Small intestine (tissue), 7 donors: Measurements from ENCODE around the gene ARHGEF16. TPM values are rescaled to one million over a fixed set of nuclear protein-coding genes. Genes with fewer than 3 reads are reported as not detected.

Experiments
- DNase-seq, 2 donors: peaks; one replicate each; pipeline versions ENCODE4 v3.0.0 to v3.0.0-alpha.2; 2013
- FAIRE-seq: peaks from 2 replicates; lab custom pipeline; 2012; peaks lifted over from hg19 to GRCh38; lab: Jason Lieb, UNC
- H3K27ac ChIP-seq, 3 donors: one replicate each; pipeline ENCODE4 v1.5.1; 2013; ENCODE audit warnings: low read length in 2 of 3, mild to moderate bottlenecking in 2 of 3, control low read depth in 1 of 3, inconsistent platforms in 1 of 3, low read depth in 1 of 3, moderate library complexity in 1 of 3
- H3K27me3 ChIP-seq, 3 donors: one replicate each; pipeline ENCODE4 v1.6.1; 2013; ENCODE audit warnings: low read length in 3 of 3, inconsistent platforms in 1 of 3; ENCODE audit not compliant: control insufficient read depth in 3 of 3, insufficient read depth in 3 of 3
- H3K36me3 ChIP-seq, 3 donors: one replicate each; pipeline ENCODE4 v1.6.1; 2013; ENCODE audit warnings: low read length in 3 of 3, inconsistent platforms in 1 of 3, low read depth in 1 of 3, mild to moderate bottlenecking in 1 of 3, moderate library complexity in 1 of 3; ENCODE audit not compliant: control insufficient read depth in 3 of 3, insufficient read depth in 2 of 3
- H3K4me1 ChIP-seq, 3 donors: one replicate each; pipeline ENCODE4 v1.6.1; 2013; ENCODE audit warnings: low read length in 2 of 3, inconsistent platforms in 1 of 3, low read depth in 1 of 3, mild to moderate bottlenecking in 1 of 3, moderate library complexity in 1 of 3; ENCODE audit not compliant: control insufficient read depth in 3 of 3, insufficient read depth in 2 of 3
- H3K4me3 ChIP-seq, 3 donors: one replicate each; pipeline ENCODE4 v1.5.1; 2013; ENCODE audit warnings: low read length in 3 of 3, control low read depth in 1 of 3, inconsistent platforms in 1 of 3, low read depth in 1 of 3, mild to moderate bottlenecking in 1 of 3, moderate library complexity in 1 of 3
- H3K9me3 ChIP-seq, 2 donors: one replicate each; pipeline ENCODE4 v1.6.1; 2013; ENCODE audit warnings: low read depth in 1 of 2, low read length in 1 of 2; ENCODE audit not compliant: control insufficient read depth in 2 of 2, insufficient read depth in 1 of 2
- WGBS, 3 donors: extraction: QIAGEN DNeasy Blood & Tissue Kit; methylation state at CpG; one replicate each; pipeline ENCODE4 v1.1.7; 2013; 5-methylcytosine and 5-hydroxymethylcytosine counted together
- polyA plus RNA-seq, 4 donors: library from polyadenylated mRNA; stranded (reverse) in 3 of 4; unstranded in 1 of 4; fragments of 200-250 nt in 3 of 4; fragments of 120-200 nt in 1 of 4; gene quantifications; one replicate each; pipeline versions ENCODE4 v1.2.1 to v1.2.3, GENCODE V29; 2013
- donor health status: healthy with polysubstance abuse.
- donor health status: control.
- donor health status: control.
- donor health status: Bipolar disorder and iron deficiency.
- donor health status: healthy.

ARHGEF16 gene
- polyA plus RNA-seq, 4 donors: 31.0 to 121 (median 83.7) TPM

DNA sequence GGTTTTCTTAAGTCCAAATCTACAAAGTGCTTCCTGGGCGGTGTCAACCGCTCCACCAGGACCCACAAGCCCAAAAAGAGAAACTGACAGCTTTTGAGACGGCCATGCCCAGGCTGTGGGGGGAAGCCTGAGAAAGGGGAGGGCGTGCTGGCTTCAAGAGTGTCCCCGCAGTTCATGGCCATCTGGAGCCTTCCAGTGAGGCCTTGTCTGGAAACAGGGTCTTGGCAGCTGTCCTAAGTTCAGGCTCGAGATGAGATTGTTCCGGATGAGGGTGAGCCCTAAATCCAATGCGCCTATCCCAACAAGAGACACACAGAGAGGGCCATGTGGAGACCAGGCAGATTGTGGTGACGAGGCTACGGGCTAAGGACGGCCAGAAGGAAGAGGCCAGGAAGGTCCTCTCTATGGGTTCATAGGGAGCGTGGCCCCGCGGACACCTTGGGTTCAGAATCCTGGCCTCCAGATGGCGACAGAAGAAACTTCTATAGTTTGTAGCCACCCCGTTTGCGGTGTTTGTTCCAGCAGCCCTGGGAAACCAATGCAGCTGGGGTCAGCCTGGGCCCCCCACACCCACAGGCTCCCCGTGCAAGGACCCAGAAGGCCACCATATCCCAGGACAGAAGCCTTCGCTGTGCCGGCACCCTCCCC, 70.2 kb downstream of the ARHGEF16 start:
- FAIRE-seq (no peak), DNase-seq (no peak)
- no peaks in the 10 kb centered on the region for H3K9me3 ChIP-seq
- no peaks in the 10 kb centered on the region for H3K36me3 ChIP-seq
- peaks cover 0 to 2% (median 0%) of the 10 kb centered on the region in 3 donors for H3K4me1 ChIP-seq
- no peak overlapping the region for H3K27ac ChIP-seq
- H3K4me3 ChIP-seq: no peak overlapping the region
- WGBS, 3 donors: 82 to 86% (median 83%) methylated on average over 19 to 20 of the region's 20 CpGs
- no peaks in the 10 kb centered on the region for H3K27me3 ChIP-seq

- WGBS, 3 donors: 83 to 85% (median 84%) methylated on average over 21 to 24 of the region's 24 CpGs
- peaks cover 0 to 7% (median 7%) of the 10 kb centered on the region in 3 donors for H3K4me1 ChIP-seq
- H3K36me3 ChIP-seq: no peaks in the 10 kb centered on the region
- H3K4me3 ChIP-seq: no peak overlapping the region
- FAIRE-seq (no peak), DNase-seq (no peak)
- no peak overlapping the region for H3K27ac ChIP-seq
- peaks cover 0 to 3% (median 0%) of the 10 kb centered on the region in 3 donors for H3K27me3 ChIP-seq
- no peaks in the 10 kb centered on the region for H3K9me3 ChIP-seq
Measured at GRCh38 chr1:3525551-3526482, 71.4 kb downstream of the ARHGEF16 start.

DNA sequence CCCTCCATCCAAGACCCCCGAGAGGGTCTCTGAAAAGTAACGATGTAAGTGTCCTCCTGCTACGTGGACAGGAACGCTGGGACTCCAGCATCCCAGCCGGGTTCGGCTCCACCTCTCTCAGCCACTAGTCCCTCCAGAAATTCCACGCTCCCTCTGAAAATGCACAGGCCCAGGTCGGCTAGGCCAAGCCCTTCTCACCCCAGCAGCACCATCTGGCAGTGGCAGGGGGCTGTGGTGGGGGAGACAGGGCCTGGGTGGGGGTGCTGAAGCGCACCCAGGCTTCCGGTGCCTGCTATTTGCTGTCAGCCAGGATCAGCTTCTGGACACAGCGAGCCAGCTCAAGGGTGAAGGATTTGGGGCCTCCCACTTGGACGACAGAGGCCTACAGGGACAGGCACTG, 73.3 kb downstream of the ARHGEF16 start:
- peaks cover 0 to 7% (median 7%) of the 10 kb centered on the region in 3 donors for H3K4me1 ChIP-seq

DNA sequence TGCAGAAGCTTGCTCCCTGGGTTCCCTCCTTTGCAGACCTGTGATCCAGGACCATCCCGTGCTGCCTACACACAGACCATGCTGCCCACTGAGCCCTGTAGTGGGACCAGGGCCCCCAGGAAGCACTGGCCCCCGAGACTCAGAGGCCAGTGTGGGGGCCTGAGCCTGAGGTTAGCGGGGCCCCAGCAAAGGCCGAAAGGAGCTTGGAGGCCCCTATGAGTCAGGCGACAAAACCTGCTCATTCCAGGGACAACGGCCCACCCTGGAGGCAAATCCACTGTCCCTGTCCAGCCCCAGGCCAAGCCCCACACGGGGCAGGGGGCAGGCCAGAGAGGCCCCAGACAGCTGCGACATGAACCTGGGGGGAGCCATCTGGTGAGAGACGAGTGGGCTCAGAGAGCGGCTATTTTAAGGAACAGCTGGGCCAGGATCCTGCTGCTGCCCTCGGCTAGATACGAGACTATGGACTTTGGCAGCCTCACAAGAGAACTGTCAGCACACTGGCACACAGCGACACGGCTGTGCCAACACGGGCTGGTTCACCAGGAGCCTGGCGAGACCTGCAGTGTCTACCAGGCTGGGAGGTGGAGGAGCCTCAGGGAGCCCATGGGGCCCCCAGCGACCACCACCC, 74.7 kb downstream of the ARHGEF16 start:
- peak in 1 of 2 donors; percentile 77 for DNase-seq
- H3K4me3 ChIP-seq: no peak overlapping the region
- no peaks in the 10 kb centered on the region for H3K36me3 ChIP-seq
- H3K4me1 ChIP-seq: peaks cover 0 to 7% (median 7%) of the 10 kb centered on the region in 3 donors
- WGBS, 3 donors: 19 to 57% (median 31%) methylated on average over 17 of the region's 17 CpGs
- peaks cover 0 to 3% (median 3%) of the 10 kb centered on the region in 3 donors for H3K27me3 ChIP-seq
- no peak overlapping the region for H3K27ac ChIP-seq
- FAIRE-seq: no peak
- no peaks in the 10 kb centered on the region for H3K9me3 ChIP-seq

More for the DNA sequence above, 73.3 kb downstream of the ARHGEF16 start:
- no peak for DNase-seq
- Histone ChIP-seq H3K36me3 (no peaks in the 10 kb centered on the region), H3K27ac (no peak overlapping the region), H3K9me3 (no peaks in the 10 kb centered on the region), H3K27me3 (peaks cover 0 to 3% (median 0%) of the 10 kb centered on the region in 3 donors), H3K4me3 (no peak overlapping the region)
- no peak for FAIRE-seq
- WGBS, 3 donors: 83 to 87% (median 87%) methylated on average over 11 to 12 of the region's 12 CpGs

DNA sequence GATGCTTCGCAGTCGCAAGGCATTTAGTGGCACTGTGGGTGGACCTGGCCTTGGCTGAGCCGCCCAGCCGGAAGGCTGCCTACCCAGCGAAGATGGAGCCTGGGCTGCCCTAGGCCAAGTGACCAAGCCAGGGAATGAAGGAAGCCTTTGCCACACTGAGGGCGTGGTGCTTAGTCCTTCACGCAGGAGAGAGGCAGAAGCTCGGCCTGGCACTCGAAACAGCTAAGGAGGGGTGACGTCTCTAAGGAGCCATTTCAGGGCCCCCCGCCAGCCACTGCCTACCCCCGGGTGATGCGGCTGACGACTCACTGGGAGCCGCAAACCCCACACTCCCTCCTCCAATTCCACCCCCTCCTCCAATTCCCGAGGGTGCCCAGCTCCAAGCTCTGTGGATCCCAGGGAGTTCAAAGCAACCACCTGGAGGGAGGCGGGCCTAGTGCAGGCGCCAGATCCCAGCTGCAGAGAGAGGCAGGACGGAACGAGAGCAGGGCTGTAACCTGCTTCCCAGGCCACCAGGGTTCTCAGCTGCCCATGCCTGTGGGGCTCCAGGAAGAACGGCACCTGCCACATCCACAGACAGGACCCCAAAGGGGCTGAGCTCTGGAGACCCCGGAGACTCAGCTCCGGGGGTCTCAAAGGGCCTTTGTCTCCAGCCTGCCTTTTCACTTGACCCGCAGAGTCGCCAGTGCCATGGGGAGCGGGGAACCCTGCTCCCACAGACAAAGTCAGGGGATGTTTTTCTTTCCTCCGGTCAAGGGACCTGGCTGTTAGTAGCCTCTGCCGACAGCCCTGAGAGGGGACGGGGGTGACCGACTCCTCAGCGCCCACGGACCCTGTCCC, 75.8 kb downstream of the ARHGEF16 start:
- H3K27ac ChIP-seq: no peak overlapping the region
- peak in 1 of 2 donors; percentile 40 for DNase-seq
- H3K4me1 ChIP-seq: peaks cover 0 to 7% (median 7%) of the 10 kb centered on the region in 3 donors
- H3K27me3 ChIP-seq: peaks cover 0 to 3% (median 3%) of the 10 kb centered on the region in 3 donors
- FAIRE-seq: no peak
- peak overlapping the region; percentile 46 to 60 (median 59) for H3K4me3 ChIP-seq
- no peaks in the 10 kb centered on the region for H3K9me3 ChIP-seq
- 13 to 39% (median 21%) methylated on average over 31 to 32 of the region's 32 CpGs for WGBS, 3 donors
- H3K36me3 ChIP-seq: no peaks in the 10 kb centered on the region

Other genes with a start within 250 kb of the ARHGEF16 start
- 1 to 10 TPM in 3 of 4 donors, under 1 TPM in 1; 0.45 to 5.8 (median 3.7) TPM for gene MEGF6, start 156.8 kb downstream of the ARHGEF16 start, polyA plus RNA-seq
- 10 to 100 TPM; 41.2 to 97.8 (median 92.0) TPM for gene TPRG1L, start 170.3 kb downstream of the ARHGEF16 start, polyA plus RNA-seq
- 10 to 100 TPM; 16.2 to 36.9 (median 29.3) TPM for gene WRAP73, start 195.4 kb downstream of the ARHGEF16 start, polyA plus RNA-seq
- gene TP73, start 197.9 kb downstream of the ARHGEF16 start, polyA plus RNA-seq: under 1 TPM in 2 of 4 donors, not detected in 2; 0.15 to 0.59 TPM